H9 (cell line): ENCODE measurements around the gene VPS41. TPM values are rescaled to one million over a fixed set of nuclear protein-coding genes. Genes with fewer than 3 reads are reported as not detected.

ENCODE experiments used
- DNase-seq: peaks from one replicate; pipeline ENCODE4 v3.0.0-alpha.2; 2017
- H2AFZ ChIP-seq: one replicate; pipeline ENCODE4 v1.6.1; 2013; ENCODE audit warnings: mild to moderate bottlenecking, low read length, control low read depth, moderate library complexity
- H2AK5ac ChIP-seq: 2 replicates; pipeline ENCODE4 v1.6.1; 2013; ENCODE audit warnings: low read length, control low read depth, mixed read lengths; ENCODE audit not compliant: insufficient read length
- H2BK120ac ChIP-seq: one replicate; pipeline ENCODE4 v1.6.1; 2013; ENCODE audit warnings: low read depth, mild to moderate bottlenecking, low read length, control low read depth, inconsistent platforms; ENCODE audit not compliant: poor library complexity, severe bottlenecking
- H2BK12ac ChIP-seq: 2 replicates; pipeline ENCODE4 v1.6.1; 2013; ENCODE audit warnings: low read length, control low read depth, mixed read lengths, low read depth; ENCODE audit not compliant: insufficient read length
- H2BK15ac ChIP-seq: 2 replicates; pipeline ENCODE4 v1.6.1; 2013; ENCODE audit warnings: low read depth, low read length, control low read depth
- H2BK20ac ChIP-seq: one replicate; pipeline ENCODE4 v1.6.1; 2013; ENCODE audit warnings: low read depth, mild to moderate bottlenecking, low read length, control low read depth, inconsistent platforms; ENCODE audit not compliant: poor library complexity, severe bottlenecking
- H2BK5ac ChIP-seq: 2 replicates; pipeline ENCODE4 v1.6.1; 2013; ENCODE audit warnings: low read length, control low read depth, mixed read lengths; ENCODE audit not compliant: insufficient read length
- H3K14ac ChIP-seq: 2 replicates; pipeline ENCODE4 v1.6.1; 2013; ENCODE audit warnings: low read length, control low read depth; ENCODE audit not compliant: insufficient read depth
- H3K18ac ChIP-seq: 2 replicates; pipeline ENCODE4 v1.6.1; 2013; ENCODE audit warnings: low read depth, mild to moderate bottlenecking, mixed read lengths, low read length, control low read depth; ENCODE audit not compliant: insufficient read length
- H3K23ac ChIP-seq: 2 replicates; pipeline ENCODE4 v1.6.1; 2013; ENCODE audit warnings: low read length, control low read depth, mixed read lengths, low read depth; ENCODE audit not compliant: insufficient read length
- H3K23me2 ChIP-seq: 2 replicates; pipeline ENCODE4 v1.6.1; 2013; ENCODE audit warnings: low read depth, mild to moderate bottlenecking, mixed read lengths, low read length, control low read depth; ENCODE audit not compliant: insufficient read length, poor library complexity, severe bottlenecking
- H3K27ac ChIP-seq: 2 replicates; pipeline ENCODE4 v1.5.1; 2013; ENCODE audit warnings: low read length, control low read depth, mixed read lengths, low read depth; ENCODE audit not compliant: insufficient read length
- H3K27me3 ChIP-seq: 2 replicates; pipeline ENCODE4 v1.6.1; 2013; ENCODE audit warnings: low read length, control low read depth, inconsistent platforms; ENCODE audit not compliant: insufficient read depth
- H3K4ac ChIP-seq: 2 replicates; pipeline ENCODE4 v1.6.1; 2013; ENCODE audit warnings: low read depth, mild to moderate bottlenecking, control low read depth, inconsistent platforms, low read length, moderate library complexity
- H3K4me1 ChIP-seq: 2 replicates; pipeline ENCODE4 v1.6.1; 2013; ENCODE audit warnings: low read length, control low read depth, inconsistent platforms; ENCODE audit not compliant: insufficient read depth
- H3K4me2 ChIP-seq: 2 replicates; pipeline ENCODE4 v1.6.1; 2013; ENCODE audit warnings: low read length, control low read depth, mixed read lengths; ENCODE audit not compliant: insufficient read length, insufficient read depth
- H3K56ac ChIP-seq: 2 replicates; pipeline ENCODE4 v1.6.1; 2013; ENCODE audit warnings: low read depth, mild to moderate bottlenecking, mixed read lengths, low read length, control low read depth; ENCODE audit not compliant: insufficient read length
- H3K79me1 ChIP-seq: 2 replicates; pipeline ENCODE4 v1.6.1; 2013; ENCODE audit warnings: low read depth, mild to moderate bottlenecking, moderate library complexity, low read length, control low read depth, inconsistent platforms; ENCODE audit not compliant: insufficient read depth, poor library complexity, severe bottlenecking
- H3K79me2 ChIP-seq: 2 replicates; pipeline ENCODE4 v1.6.1; 2013; ENCODE audit warnings: low read length, control low read depth, inconsistent platforms; ENCODE audit not compliant: insufficient read depth
- H3K9ac ChIP-seq: 2 replicates; pipeline ENCODE4 v1.6.1; 2013; ENCODE audit warnings: low read length, control low read depth, mixed read lengths; ENCODE audit not compliant: insufficient read length; ENCODE audit errors: extremely low read depth
- H3K9me3 ChIP-seq: one replicate; pipeline ENCODE4 v1.6.1; 2013; ENCODE audit warnings: low read depth, low read length, inconsistent platforms; ENCODE audit not compliant: control insufficient read depth
- H3T11ph ChIP-seq: one replicate; pipeline ENCODE4 v1.6.1; 2013; ENCODE audit warnings: mild to moderate bottlenecking, low read length, control low read depth, inconsistent platforms
- H4K20me1 ChIP-seq: one replicate; pipeline ENCODE4 v1.6.1; 2013; ENCODE audit not compliant: control insufficient read depth, insufficient read length, insufficient read depth
- H4K5ac ChIP-seq: 2 replicates; pipeline ENCODE4 v1.6.1; 2013; ENCODE audit warnings: low read depth, mild to moderate bottlenecking, mixed read lengths, low read length, control low read depth; ENCODE audit not compliant: insufficient read length
- H4K8ac ChIP-seq: replicated peaks from 2 replicates; pipeline ENCODE4 v1.6.1; 2013; ENCODE audit warnings: low read length, control low read depth, mixed read lengths, low read depth; ENCODE audit not compliant: insufficient read length
- H4K91ac ChIP-seq: 2 replicates; pipeline ENCODE4 v1.6.1; 2013; ENCODE audit warnings: low read depth, mild to moderate bottlenecking, moderate library complexity, mixed read lengths, low read length, control low read depth; ENCODE audit not compliant: insufficient read length
- H3K27ac Mint-ChIP-seq, 3 experiments: 2 replicates in 2 of 3; 3 replicates in 1 of 3; pipeline ENCODE4 v1.8.0; 2020 to 2021; ENCODE audit warnings: mixed read lengths in 3 of 3, mild to moderate bottlenecking in 1 of 3, moderate library complexity in 1 of 3
- H3K27me3 Mint-ChIP-seq: 2 replicates; pipeline ENCODE4 v1.8.0; 2021; ENCODE audit warnings: low read depth, mild to moderate bottlenecking, moderate library complexity, mixed read lengths
- H3K36me3 Mint-ChIP-seq, 3 experiments: 2 replicates in 2 of 3; 3 replicates in 1 of 3; pipeline ENCODE4 v1.8.0; 2020 to 2021; ENCODE audit warnings: low read depth in 3 of 3, mixed read lengths in 3 of 3; ENCODE audit not compliant: insufficient read depth in 1 of 3
- H3K4me1 Mint-ChIP-seq, 2 experiments: 2 replicates each; pipeline ENCODE4 v1.8.0; 2020; ENCODE audit warnings: mixed read lengths in 2 of 2
- H3K4me3 Mint-ChIP-seq, 2 experiments: 2 replicates in 1 of 2; 3 replicates in 1 of 2; pipeline ENCODE4 v1.8.0; 2020 to 2021; ENCODE audit warnings: mild to moderate bottlenecking in 2 of 2, mixed read lengths in 2 of 2, moderate library complexity in 1 of 2
- H3K9me3 Mint-ChIP-seq, 2 experiments: 2 replicates in 1 of 2; 3 replicates in 1 of 2; pipeline ENCODE4 v1.8.0; 2020; ENCODE audit warnings: mild to moderate bottlenecking in 2 of 2, mixed read lengths in 2 of 2, moderate library complexity in 1 of 2
- CTCF ChIP-seq: fragments of 200-600 bp; sonication (generic); conservative IDR thresholded peaks from 3 replicates; pipeline ENCODE4 v1.8.0; 2021; ENCODE audit warnings: antibody characterized with exemption, mild to moderate bottlenecking
- WGBS: extraction: QIAGEN DNeasy Blood & Tissue Kit; methylation state at CpG from one replicate; pipeline ENCODE4 v1.1.7; 2013; ENCODE audit warnings: missing lambda C conversion rate, low lambda C conversion rate, mixed read lengths; ENCODE audit not compliant: insufficient read length; ENCODE audit errors: extremely low coverage; 5-methylcytosine and 5-hydroxymethylcytosine counted together
- total RNA-seq: library from RNA; stranded (reverse); gene quantifications from 2 replicates; pipeline ENCODE4 v1.2.1, GENCODE V29; 2021

The VPS41 gene
- total RNA-seq, 1 experiment from 2014 or later, result 49.3 TPM

GRCh38 chr7:38934536-38934935 lies 25.5 kb upstream of the VPS41 start:
- Histone ChIP-seq H3K27me3 (no peaks in the 10 kb centered on the region), H2BK20ac (no peak overlapping the region), H3T11ph (no peak overlapping the region), H3K14ac (no peak overlapping the region), H3K4me1 (no peaks in the 10 kb centered on the region), H3K79me2 (no peaks in the 10 kb centered on the region), H3K27ac (no peak overlapping the region), H3K23ac (no peak overlapping the region), H2AK5ac (no peak overlapping the region), H2BK12ac (no peak overlapping the region), H3K9ac (no peak overlapping the region), H3K4me2 (no peak overlapping the region), H2BK5ac (no peak overlapping the region), H3K56ac (no peak overlapping the region), H3K4ac (no peak overlapping the region), H4K91ac (no peak overlapping the region), H2AFZ (no peak overlapping the region), H3K9me3 (no peaks in the 10 kb centered on the region), H3K18ac (no peak overlapping the region), H2BK15ac (no peak overlapping the region), H3K79me1 (no peaks in the 10 kb centered on the region), H4K5ac (no peak overlapping the region), H2BK120ac (no peak overlapping the region), H4K8ac (no peak overlapping the region), H3K23me2 (no peaks in the 10 kb centered on the region), H4K20me1 (no peaks in the 10 kb centered on the region)
- no CpG with 5 or more reads among the region's 10 CpGs for WGBS
- Mint-ChIP-seq H3K27me3 (no peaks in the 10 kb centered on the region), H3K4me1 (peaks cover 30% of the 10 kb centered on the region in 2 experiments), H3K27ac (no peak overlapping the region), H3K4me3 (no peak overlapping the region), H3K36me3 (no peaks in the 10 kb centered on the region), H3K9me3 (no peaks in the 10 kb centered on the region)
- DNase-seq, result no peak
- no peak for TF ChIP-seq CTCF
